GM19025 (cell line): ENCODE measurements around the gene SGPP2.
"Not testable (repeated sequence)": the region's sequence is repeated elsewhere in the genome, so short reads cannot be mapped to it uniquely, and the experiment has no call there.

Source experiments
- ATAC-seq: cut with Tn5 transposase; IDR thresholded peaks from one replicate; pipeline ENCODE4 v1.9.1; 2021; ENCODE audit warnings: mild to moderate bottlenecking, low read depth, moderate library complexity; ENCODE audit not compliant: unreplicated experiment

The SGPP2 gene, protein sequence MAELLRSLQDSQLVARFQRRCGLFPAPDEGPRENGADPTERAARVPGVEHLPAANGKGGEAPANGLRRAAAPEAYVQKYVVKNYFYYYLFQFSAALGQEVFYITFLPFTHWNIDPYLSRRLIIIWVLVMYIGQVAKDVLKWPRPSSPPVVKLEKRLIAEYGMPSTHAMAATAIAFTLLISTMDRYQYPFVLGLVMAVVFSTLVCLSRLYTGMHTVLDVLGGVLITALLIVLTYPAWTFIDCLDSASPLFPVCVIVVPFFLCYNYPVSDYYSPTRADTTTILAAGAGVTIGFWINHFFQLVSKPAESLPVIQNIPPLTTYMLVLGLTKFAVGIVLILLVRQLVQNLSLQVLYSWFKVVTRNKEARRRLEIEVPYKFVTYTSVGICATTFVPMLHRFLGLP

DNA sequence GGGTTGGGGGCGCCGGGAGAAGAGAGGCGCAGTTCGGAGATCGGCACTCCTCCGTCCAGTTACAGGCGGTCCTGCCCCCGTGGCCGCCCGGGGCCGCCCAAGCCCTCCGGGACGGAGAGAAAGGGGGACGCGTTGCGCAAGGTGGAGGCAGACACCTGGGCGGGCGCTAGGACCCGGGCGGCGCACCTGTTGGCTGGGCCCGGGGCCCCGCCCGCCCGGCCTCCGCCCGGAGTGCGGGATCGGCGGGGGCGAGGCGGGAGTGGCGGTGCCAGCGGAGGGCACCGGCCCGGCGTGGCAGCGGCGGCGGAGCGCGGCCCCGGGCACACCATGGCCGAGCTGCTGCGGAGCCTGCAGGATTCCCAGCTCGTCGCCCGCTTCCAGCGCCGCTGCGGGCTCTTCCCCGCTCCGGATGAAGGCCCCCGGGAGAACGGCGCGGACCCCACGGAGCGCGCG, at the start of gene SGPP2:
TSS of gene SGPP2 (plus strand) at position 268 of the 453 bp plus-strand sequence. CDS start at position 328, 60 bp downstream.
- peak; percentile 28 for ATAC-seq

DNA sequence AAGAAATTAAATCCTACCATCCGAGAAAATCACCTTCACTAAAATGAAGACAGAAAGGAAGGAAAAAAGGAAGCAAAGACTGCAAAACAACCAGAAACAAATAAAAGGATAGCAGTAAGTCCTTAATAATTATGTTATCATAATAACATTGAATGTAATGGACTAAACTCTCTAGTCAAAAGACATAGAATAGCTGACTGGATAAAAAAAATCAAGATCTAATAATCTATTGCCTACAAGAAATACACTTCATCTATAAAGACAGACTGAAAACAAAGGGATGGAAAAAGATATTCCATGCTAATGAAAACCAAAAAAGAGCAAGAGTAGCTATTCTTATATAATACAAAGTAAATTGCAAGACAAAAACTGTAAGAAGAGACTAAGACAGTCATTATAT, 48.5 kb upstream of the SGPP2 start:
- no peak for ATAC-seq

GRCh38 chr2:222380456-222380855, 43.9 kb upstream of the SGPP2 start:
- no peak for ATAC-seq

- no peak for ATAC-seq
Measured at GRCh38 chr2:222381566-222381965, 42.8 kb upstream of the SGPP2 start.

DNA sequence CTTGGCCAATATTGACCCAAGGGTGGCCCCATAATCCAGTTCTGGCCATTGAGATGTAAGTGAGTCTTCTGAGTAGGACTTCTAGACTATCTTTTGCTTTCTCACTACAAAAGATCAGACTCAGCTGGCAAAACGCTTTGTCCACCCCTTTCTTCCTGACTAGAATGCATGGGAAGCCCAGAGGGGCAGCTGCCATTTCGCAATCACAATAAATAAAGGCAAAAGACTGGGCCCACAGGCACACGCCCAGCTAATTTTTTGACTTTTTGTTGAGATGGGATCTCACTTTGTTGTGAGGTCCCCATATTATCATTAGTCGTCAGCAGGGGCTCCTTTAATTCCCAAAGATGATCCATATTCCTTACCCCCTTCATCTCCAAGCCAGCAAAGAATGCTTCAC, 41.1 kb upstream of the SGPP2 start:
- no peak for ATAC-seq

GRCh38 chr2:222391743-222392285, 32.5 kb upstream of the SGPP2 start:
- ATAC-seq: no peak

DNA sequence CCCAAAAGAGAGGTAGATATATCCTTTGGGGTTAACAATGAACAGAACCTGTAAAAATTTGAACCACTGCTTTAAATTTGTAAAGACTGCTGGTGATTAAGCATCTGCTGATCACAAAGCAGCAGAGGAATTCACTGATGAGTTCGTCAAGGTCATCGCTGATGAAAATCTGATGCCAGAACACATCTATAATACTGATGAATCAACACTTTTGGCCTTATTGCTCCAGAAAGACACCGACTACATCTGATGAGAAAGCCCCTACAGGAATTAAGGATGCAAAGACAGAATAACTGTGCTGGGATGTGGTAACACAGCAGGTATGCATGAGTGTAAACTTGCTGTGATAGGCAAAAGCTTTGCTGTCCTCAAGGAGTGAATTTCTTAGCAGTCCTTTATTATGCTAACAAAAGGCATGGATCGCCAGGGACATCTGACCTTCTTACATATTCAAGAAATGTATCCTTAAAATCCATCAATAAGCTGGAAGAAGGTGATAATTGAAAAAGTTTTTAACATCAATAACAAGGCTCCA, 30.5 kb upstream of the SGPP2 start:
- ATAC-seq: no peak

DNA sequence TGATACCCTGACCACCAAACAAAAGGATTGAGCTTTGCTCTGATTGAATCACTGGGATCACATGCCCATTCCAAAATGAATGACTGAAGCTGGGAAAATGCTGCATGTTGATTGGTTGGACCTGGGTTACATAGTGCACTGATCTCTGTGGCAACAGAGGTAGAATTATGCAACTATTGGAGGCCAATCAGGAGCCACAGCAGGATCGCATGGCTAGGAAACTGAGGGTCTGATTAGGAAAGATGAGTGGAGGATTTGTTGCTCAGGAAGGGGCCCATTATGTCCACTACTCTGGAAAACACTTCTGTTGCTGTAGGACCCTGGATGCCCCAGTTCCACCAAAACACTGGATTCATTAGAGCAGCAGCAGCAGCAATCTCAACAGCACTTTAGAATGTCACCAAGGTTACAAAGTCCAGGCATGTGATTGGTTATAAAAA, 25.9 kb upstream of the SGPP2 start:
- no peak for ATAC-seq

DNA sequence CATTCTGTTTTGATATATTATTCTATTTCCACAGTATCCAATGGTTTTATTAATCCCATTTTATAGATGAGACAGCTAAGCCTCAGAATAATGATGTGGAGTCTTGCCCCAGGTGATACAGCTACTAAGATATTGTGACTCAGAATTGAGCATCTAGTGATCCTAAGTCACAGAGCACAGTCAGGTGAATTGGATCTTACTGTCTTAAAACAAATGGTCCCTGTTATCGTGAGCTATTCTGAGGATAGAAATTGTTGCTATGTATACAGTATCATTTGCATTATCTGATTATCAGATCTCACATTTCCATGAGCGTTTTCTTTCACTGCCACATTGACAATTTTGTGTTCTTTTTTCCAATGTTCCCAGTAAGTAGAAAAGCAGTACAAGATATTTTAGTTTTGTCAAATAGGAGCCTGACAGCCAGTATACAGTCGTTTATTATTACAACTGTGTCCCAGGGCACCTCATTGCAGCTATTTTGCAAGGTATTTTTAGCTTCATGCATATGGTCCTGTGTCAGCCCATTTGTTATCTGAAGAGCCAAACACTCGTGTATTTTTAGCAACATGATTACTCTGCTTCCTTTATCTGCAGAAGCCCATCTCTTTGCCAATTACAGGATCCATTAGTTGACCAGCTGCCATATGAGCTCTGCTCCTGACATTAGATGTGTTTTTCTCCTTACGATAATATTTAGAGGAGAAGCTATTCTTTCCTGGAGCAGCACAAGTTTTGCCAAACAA, 25.1 kb upstream of the SGPP2 start:
- no peak for ATAC-seq

DNA sequence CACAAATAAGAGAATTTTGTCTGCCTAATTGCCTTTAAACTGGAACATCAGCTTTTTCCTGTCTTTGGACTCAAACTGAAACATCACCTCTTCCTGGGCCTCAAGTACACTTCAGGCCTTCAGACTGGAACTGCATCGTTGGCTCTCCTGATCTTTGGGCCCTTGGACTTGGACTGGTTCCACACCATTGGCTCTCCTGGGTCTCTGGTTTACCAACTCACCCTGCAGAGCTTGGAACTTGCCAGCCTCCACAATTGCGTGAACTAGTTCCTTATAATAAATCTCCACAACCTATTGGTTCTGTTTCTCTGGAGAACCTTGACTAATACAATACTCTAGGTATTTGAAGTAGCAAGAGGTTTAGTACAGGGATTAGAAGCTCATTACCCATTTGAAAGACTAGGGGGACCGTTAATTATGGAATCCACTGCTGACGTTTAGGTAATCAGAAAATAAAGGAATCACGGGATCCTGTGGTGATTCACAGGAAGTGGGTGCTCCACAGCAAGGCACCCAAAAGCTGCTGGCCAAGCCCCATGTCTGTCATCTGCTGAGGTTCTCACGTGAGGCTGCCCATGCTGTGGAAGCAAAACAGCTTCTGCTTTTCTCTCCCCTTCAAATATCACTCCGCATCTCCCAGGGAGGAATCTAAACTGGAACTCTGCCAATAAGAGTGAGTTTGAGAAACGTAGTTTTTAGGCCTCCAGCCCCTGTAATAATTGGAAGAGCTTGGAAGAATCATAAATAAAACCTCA, 20.0 kb upstream of the SGPP2 start:
- ATAC-seq: no peak

DNA sequence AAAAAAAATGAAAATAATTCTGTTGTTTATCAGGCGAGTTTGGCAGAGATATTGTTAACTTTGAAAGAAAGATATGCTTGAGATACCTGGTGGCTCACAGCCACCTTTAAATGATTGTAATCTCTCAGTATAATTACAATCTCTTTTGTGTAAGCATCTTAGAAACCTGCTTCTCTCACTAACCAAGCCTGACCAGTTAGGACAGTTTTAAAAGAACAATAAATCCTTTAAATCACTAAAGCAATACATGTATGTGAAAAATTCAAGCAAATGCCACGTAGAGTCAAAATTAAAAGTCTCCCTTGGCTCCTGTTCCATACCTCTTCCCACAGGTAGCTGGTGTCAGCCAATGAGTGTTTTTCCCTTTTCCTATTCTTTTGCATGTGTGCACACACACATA, 15.7 kb upstream of the SGPP2 start:
- no peak for ATAC-seq

- no peak for ATAC-seq
Measured at GRCh38 chr2:222410534-222410933, 13.8 kb upstream of the SGPP2 start.

GRCh38 chr2:222412334-222412733, 12.0 kb upstream of the SGPP2 start:
- not testable (repeated sequence) for ATAC-seq

GRCh38 chr2:222413295-222413911, 10.9 kb upstream of the SGPP2 start:
- no peak for ATAC-seq

DNA sequence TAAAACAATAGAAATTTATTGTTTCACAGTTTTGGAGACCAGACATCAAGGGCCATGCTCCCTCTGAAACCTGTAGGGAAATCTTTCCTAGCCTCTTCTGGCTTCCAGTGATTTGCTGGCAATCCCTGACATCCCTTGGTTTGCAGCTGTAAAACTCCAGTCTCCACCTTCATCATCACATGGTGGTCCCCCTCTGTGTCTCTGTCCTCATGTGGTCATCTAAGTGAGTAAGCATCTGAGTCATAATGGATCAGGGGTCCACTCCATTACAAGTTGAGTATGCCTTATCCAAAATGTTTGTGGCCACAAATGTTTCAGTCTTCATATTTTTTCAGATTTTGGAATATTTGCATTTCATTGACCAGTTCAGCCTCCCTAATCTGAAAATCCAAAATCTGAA, 5.6 kb upstream of the SGPP2 start:
- no peak for ATAC-seq

DNA sequence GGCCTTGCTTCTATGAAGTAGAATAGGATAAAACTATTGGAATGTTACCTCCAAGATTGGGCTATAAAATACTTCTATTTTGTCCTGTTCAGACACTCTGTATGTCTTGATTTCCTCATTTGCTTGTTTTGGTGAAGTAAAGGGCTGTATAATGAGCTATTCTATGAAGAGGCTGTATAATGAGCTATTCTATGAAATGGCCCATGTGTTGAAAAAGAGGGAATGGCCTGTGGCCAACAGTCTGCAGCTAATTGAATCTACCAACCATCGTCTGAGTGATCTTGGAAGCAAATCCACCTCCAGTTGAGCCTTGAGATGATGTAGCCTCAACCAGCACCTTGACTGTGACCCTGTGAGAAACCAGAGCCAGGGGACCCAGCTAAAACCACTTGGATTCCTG, 3.8 kb upstream of the SGPP2 start:
- ATAC-seq: no peak

DNA sequence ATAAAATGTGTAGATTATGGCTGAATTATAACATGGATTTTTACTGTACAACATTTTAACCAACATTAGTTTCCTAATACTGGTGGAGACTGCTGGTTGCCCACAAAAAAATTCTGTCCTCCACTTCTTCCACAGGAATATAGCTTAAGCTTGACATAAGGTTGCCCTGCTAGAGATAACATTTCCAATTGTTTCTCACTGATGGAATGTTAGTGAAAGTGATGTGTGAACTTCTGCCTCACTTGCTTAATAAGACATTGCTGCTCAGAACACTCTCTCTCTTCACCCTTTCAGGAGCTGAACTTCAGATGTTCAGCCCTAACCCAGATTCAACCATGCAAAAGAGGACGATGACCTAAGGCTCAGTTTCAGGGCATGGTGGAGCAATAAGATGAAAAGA, 2.7 kb upstream of the SGPP2 start:
- no peak for ATAC-seq

DNA sequence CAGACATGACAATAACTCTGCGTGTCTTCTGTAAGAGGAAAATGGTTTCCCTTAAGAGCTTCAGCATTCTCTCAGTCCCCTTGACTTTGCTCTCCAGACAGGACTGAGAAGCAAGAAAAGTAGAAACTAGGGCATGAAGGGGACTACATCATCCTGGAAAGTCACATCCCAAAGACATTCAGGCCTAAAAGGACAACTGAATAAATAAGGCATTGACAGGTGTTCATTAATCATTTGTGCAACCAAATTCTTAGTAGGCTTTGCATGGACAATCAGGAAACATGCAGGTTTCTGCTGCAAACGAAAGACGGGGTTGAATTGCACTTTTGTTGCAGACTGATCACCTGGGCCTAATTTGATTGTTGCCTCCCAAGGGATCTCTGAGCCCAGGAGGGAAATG, 1.2 kb upstream of the SGPP2 start:
- ATAC-seq: no peak

DNA sequence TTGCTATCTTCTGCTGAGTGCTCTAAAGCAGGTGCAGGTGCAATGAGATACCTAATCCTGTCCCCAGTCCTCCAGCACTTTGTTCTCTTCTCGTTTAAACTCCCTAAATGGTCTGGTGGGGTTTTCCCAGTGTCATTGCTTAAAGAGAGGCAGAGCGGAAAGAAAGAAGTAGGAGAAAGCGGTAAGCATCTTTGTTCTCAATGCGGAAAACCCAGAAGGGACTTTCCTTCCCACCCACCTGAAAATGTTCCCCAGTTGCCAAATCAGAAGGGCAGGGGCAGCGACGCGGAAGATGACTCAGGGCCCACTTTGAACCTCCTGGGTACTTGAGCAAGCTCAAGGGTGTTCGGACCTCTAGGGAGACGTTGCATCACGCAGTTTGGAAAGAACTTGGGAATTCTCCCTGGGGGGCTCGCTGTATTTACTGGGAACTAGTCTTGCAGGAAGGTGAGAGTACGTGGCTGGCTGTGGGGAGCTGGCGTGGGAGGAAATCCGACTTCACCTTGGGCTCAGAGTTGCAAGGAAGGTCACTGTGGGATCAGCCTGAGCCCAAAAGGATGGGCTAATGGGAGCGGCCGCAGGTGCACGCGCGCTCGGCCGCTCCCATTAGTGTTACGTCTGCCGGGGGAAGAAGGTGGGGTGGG, 589 bp upstream of the SGPP2 start:
- peak; percentile 25 for ATAC-seq
